ENCODE measurements around the gene FAM83D. TPM values are rescaled to one million over a fixed set of nuclear protein-coding genes. Genes with fewer than 3 reads are reported as not detected.

The FAM83D gene
- total and polyA plus RNA-seq, 2 donors (not counting 1 experiment from before 2014, with no cell fraction given), result 0.82 to 1.7 TPM

- Histone ChIP-seq H3K27ac (ENCODE audit: low read length in 2 of 2) (no peak overlapping the region), H3K36me3 (replicated peaks in 1 of 2; ENCODE audit: control extremely low read depth in 1 of 2, control insufficient read depth in 1 of 2, extremely low read depth in 1 of 2, insufficient read depth in 2 of 2, low read length in 1 of 2) (no peaks in the 10 kb centered on the region), H4K20me1 (ENCODE audit: control insufficient read depth, insufficient read depth, low read length, poor library complexity, severe bottlenecking) (no peaks in the 10 kb centered on the region), H3K4me2 (replicated peaks; ENCODE audit: low read depth, low read length, poor library complexity, severe bottlenecking) (no peak overlapping the region), H3K27me3 (replicated peaks in 1 of 4; ENCODE audit: control extremely low read depth in 1 of 4, control insufficient read depth in 3 of 4, insufficient read depth in 4 of 4, low read length in 3 of 4) (peaks cover 0 to 3% (median 1%) of the 10 kb centered on the region in 4 experiments), H3K4me1 (ENCODE audit: control insufficient read depth in 2 of 2, insufficient read depth in 2 of 2, low read length in 2 of 2) (peaks cover 3 to 6% of the 10 kb centered on the region in 2 donors), H3K79me2 (ENCODE audit: control insufficient read depth, insufficient read depth, low read length) (peaks cover 70% of the 10 kb centered on the region), H2AFZ (ENCODE audit: insufficient read depth, low read depth, low read length, poor library complexity, severe bottlenecking) (no peak overlapping the region), H3K9me3 (ENCODE audit: control extremely low read depth in 1 of 3, control insufficient read depth in 2 of 3, insufficient read depth in 1 of 3, low read length in 2 of 3) (no peaks in the 10 kb centered on the region), H3K9ac (ENCODE audit: low read length) (no peak overlapping the region), H3K4me3 (ENCODE audit: control extremely low read depth in 1 of 5, extremely low read depth in 1 of 5, insufficient read depth in 1 of 5, low read depth in 2 of 5, low read length in 4 of 5) (no peak overlapping the region)
- DNase-seq, result no peak
- POLR2A ChIA-PET, result no interaction called here
- H3K4me3 Mint-ChIP-seq, result no peak overlapping the region
- ATAC-seq (ENCODE audit: low read depth), result no peak
- H3K4me1 Mint-ChIP-seq, result peaks cover 14% of the 10 kb centered on the region
- no peak overlapping the region for H3K27ac Mint-ChIP-seq
- H3K27me3 Mint-ChIP-seq, result no peaks in the 10 kb centered on the region
- CTCF ChIA-PET, result no interaction called here
- no peak for TF ChIP-seq EZH2 (IDR thresholded peaks at IDR 0.05; ENCODE audit: borderline replicate concordance, insufficient read depth, low read depth, low read length, poor library complexity, severe bottlenecking)
- WGBS (ENCODE audit: insufficient coverage), result 100% methylated on average over 2 of the region's 4 CpGs
- intact Hi-C loops (cut with micrococcal nuclease), result no loop called here
- no peaks in the 10 kb centered on the region for H3K9me3 Mint-ChIP-seq (ENCODE audit: insufficient read depth)
These were observed 5.8 kb downstream of the FAM83D start for GRCh38 chr20:38931984-38932383.

DNA sequence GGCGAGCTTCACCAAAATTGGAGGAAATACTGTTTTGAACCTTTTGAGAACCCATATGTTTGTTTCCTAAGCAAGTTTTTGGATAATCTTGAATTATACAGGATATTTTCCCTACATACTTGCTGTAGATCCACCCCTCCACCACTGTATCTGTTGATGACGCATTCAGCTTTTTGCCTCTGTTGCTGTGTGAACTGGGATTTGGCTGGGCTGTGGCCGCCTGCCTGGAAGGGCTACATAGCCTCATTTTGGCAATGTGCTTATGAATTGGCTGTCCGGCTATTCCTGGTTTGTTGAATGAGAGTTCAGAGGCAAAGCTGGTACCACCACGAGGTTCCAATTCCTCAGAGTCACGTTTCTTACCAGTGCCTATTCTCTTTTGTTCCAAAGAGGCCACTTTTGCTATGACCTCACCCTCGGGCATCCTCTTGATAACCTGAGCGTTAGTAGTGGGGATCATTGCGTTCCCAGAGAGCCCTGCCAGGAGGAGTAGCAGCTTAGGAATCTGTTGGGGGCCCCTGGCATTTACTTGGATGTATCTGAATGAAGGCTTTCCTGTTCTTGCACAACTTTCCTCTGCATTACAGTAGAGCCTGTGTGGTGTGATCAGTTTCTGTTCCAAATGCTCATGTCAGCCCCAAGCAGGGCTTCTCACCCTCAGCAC, 6.4 kb downstream of the FAM83D start:
- Histone ChIP-seq H3K27me3 (replicated peaks in 1 of 4; ENCODE audit: control extremely low read depth in 1 of 4, control insufficient read depth in 3 of 4, insufficient read depth in 4 of 4, low read length in 3 of 4) (peaks cover 0 to 3% (median 1%) of the 10 kb centered on the region in 4 experiments), H3K4me1 (ENCODE audit: control insufficient read depth in 2 of 2, insufficient read depth in 2 of 2, low read length in 2 of 2) (peaks cover 0 to 3% of the 10 kb centered on the region in 2 donors), H2AFZ (ENCODE audit: insufficient read depth, low read depth, low read length, poor library complexity, severe bottlenecking) (no peak overlapping the region), H3K9ac (ENCODE audit: low read length) (no peak overlapping the region), H3K4me3 (ENCODE audit: control extremely low read depth in 1 of 5, extremely low read depth in 1 of 5, insufficient read depth in 1 of 5, low read depth in 2 of 5, low read length in 4 of 5) (no peak overlapping the region), H3K4me2 (replicated peaks; ENCODE audit: low read depth, low read length, poor library complexity, severe bottlenecking) (no peak overlapping the region), H3K79me2 (ENCODE audit: control insufficient read depth, insufficient read depth, low read length) (peaks cover 70% of the 10 kb centered on the region), H4K20me1 (ENCODE audit: control insufficient read depth, insufficient read depth, low read length, poor library complexity, severe bottlenecking) (no peaks in the 10 kb centered on the region), H3K36me3 (replicated peaks in 1 of 2; ENCODE audit: control extremely low read depth in 1 of 2, control insufficient read depth in 1 of 2, extremely low read depth in 1 of 2, insufficient read depth in 2 of 2, low read length in 1 of 2) (no peaks in the 10 kb centered on the region), H3K27ac (ENCODE audit: low read length in 2 of 2) (no peak overlapping the region), H3K9me3 (ENCODE audit: control extremely low read depth in 1 of 3, control insufficient read depth in 2 of 3, insufficient read depth in 1 of 3, low read length in 2 of 3) (no peaks in the 10 kb centered on the region)
- Mint-ChIP-seq H3K9me3 (ENCODE audit: insufficient read depth) (no peaks in the 10 kb centered on the region), H3K4me1 (peaks cover 12% of the 10 kb centered on the region), H3K27me3 (no peaks in the 10 kb centered on the region), H3K27ac (no peak overlapping the region), H3K4me3 (no peak overlapping the region)
- intact Hi-C loops (cut with micrococcal nuclease), result no loop called here
- POLR2A ChIA-PET, result no interaction called here
- DNase-seq (no peak), ATAC-seq (ENCODE audit: low read depth) (no peak)
- CTCF ChIA-PET, result no interaction called here
- 90% methylated on average over 8 of the region's 9 CpGs for WGBS (ENCODE audit: insufficient coverage)
- no peak for TF ChIP-seq CTCF (IDR thresholded peaks at IDR 0.05)
- TF ChIP-seq EZH2 (IDR thresholded peaks at IDR 0.05; ENCODE audit: borderline replicate concordance, insufficient read depth, low read depth, low read length, poor library complexity, severe bottlenecking), result no peak
